Keratinocyte (primary cell): Measurements from ENCODE around the gene MYBPHL.

Experiments used
- EZH2 ChIP-seq: IDR thresholded peaks from one replicate; pipeline ENCODE4 v1.6.1; 2012; ENCODE audit warnings: inconsistent platforms, mild to moderate bottlenecking, low read length, moderate library complexity
- TF ChIP-seq, protein P1 (sequence below), 3 experiments: IDR thresholded peaks in 1 of 3; conservative IDR thresholded peaks in 1 of 3; optimal IDR thresholded peaks in 1 of 3; 2 replicates in 2 of 3; 3 replicates in 1 of 3; pipeline versions ENCODE3 to v1.5.1; 2011; ENCODE audit warnings: low read length in 3 of 3, mild to moderate bottlenecking in 3 of 3, moderate library complexity in 2 of 3, control low read depth in 1 of 3, inconsistent platforms in 1 of 3; ENCODE audit not compliant: insufficient read depth in 2 of 3; ENCODE audit errors: extremely low read depth in 1 of 3

DNA sequence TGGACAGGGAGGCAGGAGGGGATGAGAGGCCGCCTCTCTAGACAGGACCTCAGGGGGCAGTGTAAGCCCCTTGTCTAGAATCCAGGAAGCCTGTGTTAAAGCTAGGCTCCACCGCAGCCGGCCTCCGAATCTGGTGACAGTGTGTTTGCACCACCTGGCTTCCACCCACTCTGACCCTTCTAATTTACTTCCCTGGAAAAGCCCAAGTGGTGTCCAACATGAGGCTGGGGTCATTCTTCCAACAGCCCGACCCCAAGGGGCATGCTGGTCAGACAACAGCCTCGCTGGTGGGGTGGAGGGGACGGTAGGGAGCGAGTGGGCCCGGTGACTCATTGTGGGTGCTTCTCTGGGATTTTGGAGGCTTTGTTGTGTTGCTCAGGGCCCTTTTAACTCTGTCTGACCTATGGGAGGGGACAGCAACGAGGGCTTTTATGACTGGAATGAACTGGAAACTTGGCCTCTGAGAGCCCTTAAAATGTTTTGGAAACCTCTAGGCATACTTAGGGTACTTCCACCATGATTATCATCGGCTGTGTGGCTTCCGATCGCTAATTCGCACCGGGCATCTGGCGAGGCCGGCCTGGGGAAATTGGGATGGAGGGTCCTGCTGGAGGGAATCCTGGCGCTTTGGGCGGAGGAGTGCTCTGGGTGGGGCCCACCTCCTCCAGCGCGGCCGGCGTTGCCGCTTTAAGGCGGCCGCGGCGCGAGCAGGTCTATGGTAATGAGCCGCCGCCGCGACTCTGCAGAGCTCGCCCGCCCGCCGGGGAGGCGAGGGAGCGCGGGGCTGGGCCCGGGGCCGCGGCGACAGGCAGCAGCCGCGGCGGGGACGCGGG lies 57.8 kb downstream of the MYBPHL start, which contains the start of gene CELSR2:
- TF ChIP-seq EZH2 = no peak
- TF ChIP-seq, protein P1, sequence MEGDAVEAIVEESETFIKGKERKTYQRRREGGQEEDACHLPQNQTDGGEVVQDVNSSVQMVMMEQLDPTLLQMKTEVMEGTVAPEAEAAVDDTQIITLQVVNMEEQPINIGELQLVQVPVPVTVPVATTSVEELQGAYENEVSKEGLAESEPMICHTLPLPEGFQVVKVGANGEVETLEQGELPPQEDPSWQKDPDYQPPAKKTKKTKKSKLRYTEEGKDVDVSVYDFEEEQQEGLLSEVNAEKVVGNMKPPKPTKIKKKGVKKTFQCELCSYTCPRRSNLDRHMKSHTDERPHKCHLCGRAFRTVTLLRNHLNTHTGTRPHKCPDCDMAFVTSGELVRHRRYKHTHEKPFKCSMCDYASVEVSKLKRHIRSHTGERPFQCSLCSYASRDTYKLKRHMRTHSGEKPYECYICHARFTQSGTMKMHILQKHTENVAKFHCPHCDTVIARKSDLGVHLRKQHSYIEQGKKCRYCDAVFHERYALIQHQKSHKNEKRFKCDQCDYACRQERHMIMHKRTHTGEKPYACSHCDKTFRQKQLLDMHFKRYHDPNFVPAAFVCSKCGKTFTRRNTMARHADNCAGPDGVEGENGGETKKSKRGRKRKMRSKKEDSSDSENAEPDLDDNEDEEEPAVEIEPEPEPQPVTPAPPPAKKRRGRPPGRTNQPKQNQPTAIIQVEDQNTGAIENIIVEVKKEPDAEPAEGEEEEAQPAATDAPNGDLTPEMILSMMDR (optimal IDR thresholded peaks at IDR 0.05 in 1 of 3, IDR thresholded peaks at IDR 0.05 in 1 of 3, conservative IDR thresholded peaks at IDR 0.05 in 1 of 3; ENCODE audit: extremely low read depth in 1 of 3, insufficient read depth in 2 of 3, low read length in 3 of 3) = no peak
